GM12878 (cell line): ENCODE results near the gene CAMTA1. TPM values are rescaled to one million over a fixed set of nuclear protein-coding genes. Genes with fewer than 3 reads are reported as not detected.

Experiments used
- ATAC-seq: fragments of 200-7000 bp; cut with Tn5 transposase; 3 replicates; pipeline ENCODE4 v1.9.1; 2020; ENCODE audit warnings: mild to moderate bottlenecking, moderate library complexity
- BruUV-seq: library from RNA; stranded (reverse); fragments of 400-500 nt; replicated peaks from 2 replicates; lab custom pipeline; 2021; lab: Mats Ljungman, UMichigan
- CTCF ChIA-PET: fragments of 300-600 bp; sonication (Branson Sonifier 250); formaldehyde crosslinking; extraction: SDS; loops from one replicate; lab custom pipeline; 2021; ENCODE audit warnings: inconsistent platforms; lab: Yijun Ruan, JAX
- POLR2A ChIA-PET: fragments of 350-600 bp; formaldehyde crosslinking; extraction: SDS; loops from one replicate; lab custom pipeline; 2021; ENCODE audit warnings: inconsistent platforms; lab: Charles Lee
- RAD21 ChIA-PET: fragments of 300-600 bp; sonication (Branson Sonifier 250); formaldehyde crosslinking; loops from one replicate; lab custom pipeline; 2023; ENCODE audit warnings: antibody characterized with exemption; ENCODE audit not compliant: unreplicated experiment; lab: Charles Lee
- SMC1A ChIA-PET: fragments of 300-600 bp; sonication (Branson Sonifier 250); formaldehyde crosslinking; loops from one replicate; lab custom pipeline; 2023; ENCODE audit not compliant: unreplicated experiment, uncharacterized antibody; lab: Charles Lee
- DNase-seq: peaks from one replicate; pipeline ENCODE4 v3.0.0-alpha.2; 2011; ENCODE audit warnings: low read depth, low spot score
- FAIRE-seq: peaks from 3 replicates; lab custom pipeline; 2011; peaks lifted over from hg19 to GRCh38; lab: Jason Lieb, UNC
- H2AFZ ChIP-seq: 2 replicates; pipeline ENCODE4 v1.6.0; 2011; ENCODE audit warnings: low read depth, low read length, control low read depth; ENCODE audit not compliant: control insufficient read depth
- H3K27ac ChIP-seq: 2 replicates; pipeline ENCODE4 v1.5.1; 2011; ENCODE audit warnings: control low read depth; ENCODE audit not compliant: control insufficient read depth, insufficient read depth
- H3K27me3 ChIP-seq, 2 experiments: replicated peaks in 1 of 2; 2 replicates each; pipeline versions ENCODE4 v1.6.0 to v1.6.1; 2011; ENCODE audit warnings: low read length in 1 of 2; ENCODE audit not compliant: control insufficient read depth in 2 of 2, insufficient read depth in 2 of 2
- H3K36me3 ChIP-seq, 2 experiments: 2 replicates each; pipeline ENCODE4 v1.5.1; 2011; ENCODE audit warnings: low read length in 1 of 2; ENCODE audit not compliant: control insufficient read depth in 2 of 2, insufficient read depth in 2 of 2
- H3K4me1 ChIP-seq: 2 replicates; pipeline ENCODE4 v1.6.1; 2011; ENCODE audit warnings: mild to moderate bottlenecking, low read length, moderate library complexity, mixed read lengths; ENCODE audit not compliant: control insufficient read depth, insufficient read depth
- H3K4me2 ChIP-seq: 2 replicates; pipeline ENCODE4 v1.6.0; 2011; ENCODE audit warnings: control low read depth; ENCODE audit not compliant: control insufficient read depth, insufficient read depth
- H3K4me3 ChIP-seq: fragments of 200-600 bp; sonication (generic); 2 replicates; pipeline ENCODE4 v1.5.1; 2016
- H3K79me2 ChIP-seq: 2 replicates; pipeline ENCODE4 v1.6.0; 2011; ENCODE audit warnings: low read length; ENCODE audit not compliant: control insufficient read depth, insufficient read depth
- H3K9ac ChIP-seq: 2 replicates; pipeline ENCODE4 v1.8.0; 2011; ENCODE audit warnings: low read length, control low read depth, mixed read lengths; ENCODE audit not compliant: control insufficient read depth, insufficient read depth
- H3K9me3 ChIP-seq: replicated peaks from 3 replicates; pipeline ENCODE4 v1.5.1; 2011; ENCODE audit warnings: mild to moderate bottlenecking, low read length; ENCODE audit not compliant: control insufficient read depth, insufficient read depth
- H4K20me1 ChIP-seq: 2 replicates; pipeline ENCODE4 v1.6.0; 2011; ENCODE audit not compliant: control insufficient read depth, insufficient read depth
- ELK1 ChIP-seq: IDR thresholded peaks from 2 replicates; pipeline ENCODE4 v1.6.1; 2012; ENCODE audit warnings: low read depth, low read length, improper control_type of control experiment
- EP300 ChIP-seq, 2 experiments: fragments of 150-350 bp in 1 of 2; IDR thresholded peaks; 2 replicates each; pipeline ENCODE4 v1.6.1; 2011 to 2012; ENCODE audit warnings: low read depth in 2 of 2, low read length in 2 of 2, borderline replicate concordance in 1 of 2, improper control_type of control experiment in 1 of 2, inconsistent platforms in 1 of 2; ENCODE audit not compliant: control insufficient read depth in 1 of 2
- JUND ChIP-seq: IDR thresholded peaks from 2 replicates; pipeline ENCODE4 v1.6.1; 2012; ENCODE audit warnings: low read depth, mild to moderate bottlenecking, low read length, improper control_type of control experiment, moderate library complexity
- MXI1 ChIP-seq: fragments of 150-350 bp; IDR thresholded peaks from 2 replicates; pipeline ENCODE4 v1.6.1; 2011; ENCODE audit warnings: low read depth, mild to moderate bottlenecking, inconsistent platforms, low read length, improper control_type of control experiment
- NR2F1 ChIP-seq: fragments of 450-650 bp; conservative IDR thresholded peaks from 2 replicates; pipeline ENCODE4 v1.6.1; 2017; ENCODE audit warnings: mild to moderate bottlenecking
- PAX5 ChIP-seq: IDR thresholded peaks from 2 replicates; pipeline ENCODE4 v1.6.1; 2011; ENCODE audit warnings: low read depth, low read length, borderline replicate concordance
- PML ChIP-seq: IDR thresholded peaks from 2 replicates; pipeline ENCODE4 v1.6.1; 2012; ENCODE audit warnings: low read length, inconsistent platforms
- SP1 ChIP-seq: IDR thresholded peaks from one replicate; pipeline ENCODE4 v1.6.1; 2011; ENCODE audit warnings: low read depth, low read length
- ZNF622 ChIP-seq: fragments of 450-650 bp; IDR thresholded peaks from 2 replicates; pipeline ENCODE4 v1.6.1; 2017; ENCODE audit warnings: mild to moderate bottlenecking, inconsistent platforms
- WGBS: methylation state at CpG from one replicate; pipeline ENCODE4 v1.1.6; 2016; ENCODE audit warnings: low lambda C conversion rate; ENCODE audit not compliant: insufficient replicate concordance, insufficient coverage; ENCODE audit errors: missing lambda C conversion rate; 5-methylcytosine and 5-hydroxymethylcytosine counted together
- in situ Hi-C: fragments of 300-500 bp; cut with MboI; formaldehyde crosslinking; loops from 9 replicates; pipeline ENCODE4 v1.14.3; 2018; ENCODE audit warnings: mixed read lengths
- intact Hi-C: fragments of 100-400 bp; cut with micrococcal nuclease; formaldehyde crosslinking; loops from one replicate; pipeline ENCODE4 v1.14.2; 2022; ENCODE audit not compliant: unreplicated experiment
- polyA plus RNA-seq, 11 experiments: library from polyadenylated mRNA; depleted of rRNA in 4 of 11; unstranded in 6 of 11; stranded (reverse) in 5 of 11; fragments of >200 nt; fragmentation: Nextera tagmentation in 4 of 11; fragmentation: Illumina TruSeq in 1 of 11; extraction: Ambion mirVana in 4 of 11; extraction: Trizol in 1 of 11; gene quantifications; 1 replicate in 1 of 11; 2 replicates in 10 of 11; pipeline versions ENCODE4 v1.2.1 to v1.2.3, GENCODE V29; 2011 to 2016; ENCODE audit warnings: inconsistent platforms in 2 of 11, missing spikeins in 2 of 11, low read depth in 1 of 11
- total RNA-seq, 4 experiments: library from RNA; depleted of rRNA in 3 of 4; stranded (reverse); fragments of >200 nt in 3 of 4; fragmentation: Illumina TruSeq in 1 of 4; extraction: Trizol in 1 of 4; gene quantifications; 2 replicates each; pipeline versions ENCODE4 v1.2.1 to v1.2.3, GENCODE V29; 2013 to 2021
- TF ChIP-seq, protein P1 (sequence below): fragments of 450-650 bp; IDR thresholded peaks from 2 replicates; pipeline ENCODE4 v1.6.1; 2016; ENCODE audit warnings: mild to moderate bottlenecking, moderate library complexity, borderline replicate concordance
- TF ChIP-seq, protein P2 (sequence below): fragments of 450-650 bp; IDR thresholded peaks from 2 replicates; pipeline ENCODE4 v1.6.1; 2014; ENCODE audit warnings: mild to moderate bottlenecking

The CAMTA1 gene
- total and polyA plus RNA-seq, 10 of the 15 experiments (the other 5 are each of a cell fraction or from before 2014, with no cell fraction given) = 37.7 to 148 (median 76.4) TPM

DNA sequence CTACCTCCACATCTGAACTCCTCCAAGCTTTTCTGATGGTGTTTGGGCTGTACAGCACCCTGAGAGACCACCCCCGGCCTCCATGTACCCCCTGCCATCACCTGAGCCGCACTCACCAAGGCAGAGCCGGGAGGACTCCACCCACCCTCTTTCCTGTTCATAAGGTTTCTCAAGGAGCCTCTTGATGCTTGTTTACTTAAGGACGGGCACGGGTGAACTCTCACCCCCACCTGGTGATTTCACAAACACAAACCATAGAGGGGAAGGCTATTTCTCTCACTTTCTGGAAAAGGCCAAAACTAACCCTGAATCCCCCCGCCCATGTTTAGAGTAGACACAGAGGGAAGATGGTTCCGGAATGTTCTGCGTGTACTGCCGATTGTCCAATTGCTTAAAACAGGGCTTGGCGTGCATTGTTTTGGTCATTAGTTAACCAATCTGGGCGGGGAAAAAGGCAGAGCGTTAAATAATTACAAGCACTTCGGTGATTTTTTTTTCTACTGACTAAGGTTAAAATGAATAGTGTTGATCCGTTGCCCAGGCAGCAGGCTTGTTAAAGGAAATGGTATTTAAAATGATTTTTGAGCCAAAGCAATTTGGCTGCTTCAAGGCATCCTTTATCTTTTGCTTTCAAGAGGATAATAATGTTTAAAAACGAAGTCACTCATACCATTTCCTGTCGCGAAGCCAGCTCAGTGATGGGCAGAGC lies 706.0 kb downstream of the CAMTA1 start:
- no peaks in the 10 kb centered on the region for H4K20me1 ChIP-seq
- intact Hi-C loops = no loop called here
- TF ChIP-seq MXI1 = no peak
- TF ChIP-seq, protein P1, sequence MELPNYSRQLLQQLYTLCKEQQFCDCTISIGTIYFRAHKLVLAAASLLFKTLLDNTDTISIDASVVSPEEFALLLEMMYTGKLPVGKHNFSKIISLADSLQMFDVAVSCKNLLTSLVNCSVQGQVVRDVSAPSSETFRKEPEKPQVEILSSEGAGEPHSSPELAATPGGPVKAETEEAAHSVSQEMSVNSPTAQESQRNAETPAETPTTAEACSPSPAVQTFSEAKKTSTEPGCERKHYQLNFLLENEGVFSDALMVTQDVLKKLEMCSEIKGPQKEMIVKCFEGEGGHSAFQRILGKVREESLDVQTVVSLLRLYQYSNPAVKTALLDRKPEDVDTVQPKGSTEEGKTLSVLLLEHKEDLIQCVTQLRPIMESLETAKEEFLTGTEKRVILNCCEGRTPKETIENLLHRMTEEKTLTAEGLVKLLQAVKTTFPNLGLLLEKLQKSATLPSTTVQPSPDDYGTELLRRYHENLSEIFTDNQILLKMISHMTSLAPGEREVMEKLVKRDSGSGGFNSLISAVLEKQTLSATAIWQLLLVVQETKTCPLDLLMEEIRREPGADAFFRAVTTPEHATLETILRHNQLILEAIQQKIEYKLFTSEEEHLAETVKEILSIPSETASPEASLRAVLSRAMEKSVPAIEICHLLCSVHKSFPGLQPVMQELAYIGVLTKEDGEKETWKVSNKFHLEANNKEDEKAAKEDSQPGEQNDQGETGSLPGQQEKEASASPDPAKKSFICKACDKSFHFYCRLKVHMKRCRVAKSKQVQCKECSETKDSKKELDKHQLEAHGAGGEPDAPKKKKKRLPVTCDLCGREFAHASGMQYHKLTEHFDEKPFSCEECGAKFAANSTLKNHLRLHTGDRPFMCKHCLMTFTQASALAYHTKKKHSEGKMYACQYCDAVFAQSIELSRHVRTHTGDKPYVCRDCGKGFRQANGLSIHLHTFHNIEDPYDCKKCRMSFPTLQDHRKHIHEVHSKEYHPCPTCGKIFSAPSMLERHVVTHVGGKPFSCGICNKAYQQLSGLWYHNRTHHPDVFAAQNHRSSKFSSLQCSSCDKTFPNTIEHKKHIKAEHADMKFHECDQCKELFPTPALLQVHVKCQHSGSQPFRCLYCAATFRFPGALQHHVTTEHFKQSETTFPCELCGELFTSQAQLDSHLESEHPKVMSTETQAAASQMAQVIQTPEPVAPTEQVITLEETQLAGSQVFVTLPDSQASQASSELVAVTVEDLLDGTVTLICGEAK = no peak
- no peak for TF ChIP-seq EP300 (IDR thresholded peaks at IDR 0.05; ENCODE audit: borderline replicate concordance in 1 of 2, control insufficient read depth in 1 of 2, low read depth in 2 of 2, low read length in 2 of 2)
- TF ChIP-seq PAX5 = no peak
- TF ChIP-seq ZNF622 = no peak
- no peak for TF ChIP-seq PML
- TF ChIP-seq JUND = no peak
- TF ChIP-seq, protein P2, sequence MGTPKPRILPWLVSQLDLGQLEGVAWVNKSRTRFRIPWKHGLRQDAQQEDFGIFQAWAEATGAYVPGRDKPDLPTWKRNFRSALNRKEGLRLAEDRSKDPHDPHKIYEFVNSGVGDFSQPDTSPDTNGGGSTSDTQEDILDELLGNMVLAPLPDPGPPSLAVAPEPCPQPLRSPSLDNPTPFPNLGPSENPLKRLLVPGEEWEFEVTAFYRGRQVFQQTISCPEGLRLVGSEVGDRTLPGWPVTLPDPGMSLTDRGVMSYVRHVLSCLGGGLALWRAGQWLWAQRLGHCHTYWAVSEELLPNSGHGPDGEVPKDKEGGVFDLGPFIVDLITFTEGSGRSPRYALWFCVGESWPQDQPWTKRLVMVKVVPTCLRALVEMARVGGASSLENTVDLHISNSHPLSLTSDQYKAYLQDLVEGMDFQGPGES = no peak
- TF ChIP-seq NR2F1 = no peak
- TF ChIP-seq SP1 = no peak
- TF ChIP-seq ELK1 = no peak
- TF ChIP-seq, all 136 proteins: peak for 0
- no peaks in the 10 kb centered on the region for H3K79me2 ChIP-seq
- H3K4me3 ChIP-seq = no peak overlapping the region
- ChIA-PET CTCF (no interaction called here), POLR2A (no interaction called here), SMC1A (no interaction called here), RAD21 (no interaction called here)
- no peak overlapping the region for H2AFZ ChIP-seq
- no peak overlapping the region for H3K4me2 ChIP-seq
- H3K4me1 ChIP-seq = no peaks in the 10 kb centered on the region
- no TSS peak for BruUV-seq
- no peaks in the 10 kb centered on the region; the same call in 2 of the 3 replicates for H3K9me3 ChIP-seq
- no peak for ATAC-seq
- in situ Hi-C loops = no loop called here
- no peak overlapping the region for H3K27ac ChIP-seq
- 56% methylated on average over 17 of the region's 17 CpGs for whole genome bisulfite sequencing
- no peak overlapping the region for H3K9ac ChIP-seq
- H3K36me3 ChIP-seq = no peaks in the 10 kb centered on the region
- FAIRE-seq = no peak
- DNase-seq = no peak
- no peaks in the 10 kb centered on the region for H3K27me3 ChIP-seq
